ENCODE results near the gene TSPAN16.

The TSPAN16 gene

DNA sequence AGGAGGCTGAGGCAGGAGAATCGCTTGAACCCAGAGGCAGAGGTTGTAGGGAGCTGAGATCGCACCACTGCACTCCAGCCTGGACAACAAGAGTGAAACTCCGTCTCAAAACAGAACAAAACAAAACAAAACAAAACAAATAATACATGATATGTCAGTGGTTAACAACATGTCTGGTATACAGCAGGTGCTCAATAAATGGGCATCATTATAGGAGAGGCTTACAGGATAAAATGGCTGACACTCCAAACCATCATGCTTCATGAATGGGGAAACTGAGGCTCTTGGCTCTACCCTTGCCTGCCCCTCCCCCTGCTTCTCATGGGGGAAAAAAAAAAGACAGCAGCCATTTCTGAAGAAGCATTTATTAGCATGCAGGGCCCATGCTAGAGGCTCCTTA lies 46.5 kb downstream of the TSPAN16 start:
- Histone ChIP-seq H3K4me2 (ENCODE audit: low read depth, low read length) (no peak overlapping the region), H4K20me1 (ENCODE audit: insufficient read depth, low read length) (no peaks in the 10 kb centered on the region), H3K4me3 (ENCODE audit: low read length) (no peak overlapping the region), H3K9me2 (replicated peaks; ENCODE audit: insufficient read depth, low read length) (no peaks in the 10 kb centered on the region), H3K4me1 (ENCODE audit: low read length) (peaks cover 9% of the 10 kb centered on the region; the same call in 1 of the 2 replicates), H2AFZ (ENCODE audit: low read length) (no peak overlapping the region), H3K27ac (ENCODE audit: low read length) (no peak overlapping the region), H3K9me3 (replicated peaks; ENCODE audit: insufficient read depth, low read length) (no peaks in the 10 kb centered on the region), H3K9ac (ENCODE audit: low read length) (no peak overlapping the region), H3K36me3 (replicated peaks; ENCODE audit: insufficient read depth, low read length) (no peaks in the 10 kb centered on the region), H3F3A (ENCODE audit: insufficient read depth, low read length) (peaks cover 6% of the 10 kb centered on the region; the same call in 1 of the 2 replicates), H3K79me2 (ENCODE audit: low read length) (no peaks in the 10 kb centered on the region), H3K27me3 (replicated peaks; ENCODE audit: insufficient read depth, low read length) (no peaks in the 10 kb centered on the region)
- TF ChIP-seq, protein P1, sequence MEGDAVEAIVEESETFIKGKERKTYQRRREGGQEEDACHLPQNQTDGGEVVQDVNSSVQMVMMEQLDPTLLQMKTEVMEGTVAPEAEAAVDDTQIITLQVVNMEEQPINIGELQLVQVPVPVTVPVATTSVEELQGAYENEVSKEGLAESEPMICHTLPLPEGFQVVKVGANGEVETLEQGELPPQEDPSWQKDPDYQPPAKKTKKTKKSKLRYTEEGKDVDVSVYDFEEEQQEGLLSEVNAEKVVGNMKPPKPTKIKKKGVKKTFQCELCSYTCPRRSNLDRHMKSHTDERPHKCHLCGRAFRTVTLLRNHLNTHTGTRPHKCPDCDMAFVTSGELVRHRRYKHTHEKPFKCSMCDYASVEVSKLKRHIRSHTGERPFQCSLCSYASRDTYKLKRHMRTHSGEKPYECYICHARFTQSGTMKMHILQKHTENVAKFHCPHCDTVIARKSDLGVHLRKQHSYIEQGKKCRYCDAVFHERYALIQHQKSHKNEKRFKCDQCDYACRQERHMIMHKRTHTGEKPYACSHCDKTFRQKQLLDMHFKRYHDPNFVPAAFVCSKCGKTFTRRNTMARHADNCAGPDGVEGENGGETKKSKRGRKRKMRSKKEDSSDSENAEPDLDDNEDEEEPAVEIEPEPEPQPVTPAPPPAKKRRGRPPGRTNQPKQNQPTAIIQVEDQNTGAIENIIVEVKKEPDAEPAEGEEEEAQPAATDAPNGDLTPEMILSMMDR (IDR thresholded peaks at IDR 0.05; ENCODE audit: low read length): no peak
- TF ChIP-seq EZH2 (optimal IDR thresholded peaks at IDR 0.05; ENCODE audit: low read depth, low read length): no peak
- TF ChIP-seq EZH2phosphoT487 (IDR thresholded peaks at IDR 0.05; ENCODE audit: low read length): no peak
- no peak for DNase-seq

DNA sequence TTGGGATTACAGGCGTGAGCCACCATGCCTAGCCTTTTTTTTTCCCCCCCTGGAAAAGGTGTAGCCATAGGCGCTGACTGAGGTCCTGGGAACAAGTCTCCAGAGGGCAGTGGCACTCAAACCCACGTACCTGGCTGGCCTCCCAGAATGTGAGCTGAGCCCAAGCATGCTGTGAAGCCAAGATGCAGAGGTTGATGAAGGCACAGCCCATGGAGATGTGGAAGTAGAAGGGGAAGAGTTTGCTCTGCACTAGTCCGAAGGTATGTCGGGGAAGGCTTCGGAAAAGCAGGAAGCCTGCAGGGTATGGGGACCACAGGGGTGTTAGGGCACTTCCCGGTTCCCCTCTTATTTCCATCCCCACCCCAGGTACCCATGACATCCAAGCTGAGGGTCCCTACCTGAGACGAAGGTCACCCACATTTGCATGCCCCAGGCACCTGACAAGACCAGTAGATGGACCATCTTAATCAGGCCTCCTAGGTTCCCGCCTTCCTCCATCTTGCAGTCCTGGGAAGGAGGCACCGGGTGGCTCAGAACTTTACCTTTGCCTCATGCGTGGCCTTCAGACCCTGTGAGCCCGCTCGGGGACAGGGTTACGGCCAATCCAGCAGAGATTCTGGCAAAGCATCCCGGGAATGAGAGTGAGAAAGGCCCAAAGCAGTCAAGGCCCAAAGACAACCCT lies 49.3 kb downstream of the TSPAN16 start:
- DNase-seq: no peak
- peak overlapping the region; percentile 82 for H3K4me2 ChIP-seq (ENCODE audit: low read depth, low read length)
- no peaks in the 10 kb centered on the region for H4K20me1 ChIP-seq (ENCODE audit: insufficient read depth, low read length)
- H3K4me3 ChIP-seq (ENCODE audit: low read length): peak overlapping the region; percentile 84
- H3K27me3 ChIP-seq (replicated peaks; ENCODE audit: insufficient read depth, low read length): no peaks in the 10 kb centered on the region
- H3K4me1 ChIP-seq (ENCODE audit: low read length): 0 out of 2 replicates have a peak, but pooled peaks cover 4% of the 10 kb centered on the region
- H3K36me3 ChIP-seq (replicated peaks; ENCODE audit: insufficient read depth, low read length): no peaks in the 10 kb centered on the region
- H3K27ac ChIP-seq (ENCODE audit: low read length): no peak overlapping the region
- H3K9ac ChIP-seq (ENCODE audit: low read length): peak overlapping the region; percentile 67; the same call in 1 of the 2 replicates
- H2AFZ ChIP-seq (ENCODE audit: low read length): peak overlapping the region; percentile 93
- H3K79me2 ChIP-seq (ENCODE audit: low read length): no peaks in the 10 kb centered on the region
- TF ChIP-seq EZH2 (optimal IDR thresholded peaks at IDR 0.05; ENCODE audit: low read depth, low read length) (no peak), EZH2phosphoT487 (IDR thresholded peaks at IDR 0.05; ENCODE audit: low read length) (no peak)
- TF ChIP-seq, protein P1 (IDR thresholded peaks at IDR 0.05; ENCODE audit: low read length): no peak
- peaks cover 6% of the 10 kb centered on the region; the same call in 1 of the 2 replicates for H3F3A ChIP-seq (ENCODE audit: insufficient read depth, low read length)
- H3K9me3 ChIP-seq (replicated peaks; ENCODE audit: insufficient read depth, low read length): no peaks in the 10 kb centered on the region
- no peaks in the 10 kb centered on the region for H3K9me2 ChIP-seq (replicated peaks; ENCODE audit: insufficient read depth, low read length)

DNA sequence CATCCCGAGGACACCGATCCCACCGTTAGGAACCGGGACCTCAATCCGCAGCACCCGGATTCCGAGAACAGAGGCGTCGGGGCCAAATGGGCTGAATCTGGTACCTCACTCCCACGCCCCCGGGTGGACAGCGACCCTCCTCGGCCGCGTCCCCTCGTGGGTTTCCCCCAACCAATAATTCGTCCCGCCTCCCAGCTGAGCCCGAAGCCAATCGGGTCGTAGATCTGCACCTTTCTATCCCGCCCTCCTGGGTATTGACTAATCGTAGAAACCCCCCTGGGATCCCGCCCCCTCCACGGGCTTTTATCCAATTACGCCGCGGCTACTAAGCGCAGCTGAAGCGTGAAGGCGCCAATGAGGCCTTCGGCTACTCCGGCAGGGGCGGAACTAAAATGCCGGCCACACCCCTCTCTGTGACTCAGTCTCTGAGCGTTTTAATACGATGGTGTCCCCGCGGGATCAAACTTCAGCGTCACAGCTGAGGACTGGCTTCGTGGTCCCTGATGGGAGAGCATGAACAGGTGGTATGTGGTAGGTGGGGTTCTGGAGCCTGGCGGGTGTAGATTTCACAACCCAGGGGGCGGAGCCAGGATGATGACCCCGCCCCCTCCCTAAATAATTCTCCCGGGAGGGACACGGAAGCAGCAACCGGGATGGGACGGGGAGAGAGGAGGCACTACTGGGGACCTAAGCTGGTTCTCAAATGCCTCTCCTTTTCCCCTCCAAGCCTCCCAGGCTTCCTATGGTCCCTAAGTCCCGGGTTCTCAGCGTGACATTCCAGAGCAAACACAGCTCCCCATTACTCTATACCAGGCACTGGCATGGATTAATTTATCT lies 50.4 kb downstream of the TSPAN16 start, which contains the start of the genes CCDC159 and TMEM205:
Gene CCDC159 (plus strand): TSS at position 416 of the 837 bp plus-strand sequence. CDS start 88 bp downstream, at position 504.
Gene TMEM205 (minus strand): TSS at position 165 of the 837 bp plus-strand sequence. CDS start 649 bp downstream, outside the sequence.
- Histone ChIP-seq H3F3A (ENCODE audit: insufficient read depth, low read length) (peaks cover 6% of the 10 kb centered on the region; the same call in 1 of the 2 replicates), H4K20me1 (ENCODE audit: insufficient read depth, low read length) (no peaks in the 10 kb centered on the region), H3K9me3 (replicated peaks; ENCODE audit: insufficient read depth, low read length) (no peaks in the 10 kb centered on the region), H3K36me3 (replicated peaks; ENCODE audit: insufficient read depth, low read length) (no peaks in the 10 kb centered on the region), H3K9me2 (replicated peaks; ENCODE audit: insufficient read depth, low read length) (no peaks in the 10 kb centered on the region), H3K4me1 (ENCODE audit: low read length) (0 out of 2 replicates have a peak, but pooled peaks cover 4% of the 10 kb centered on the region), H3K27ac (ENCODE audit: low read length) (no peak within 1 kb of the TSS), H3K4me3 (ENCODE audit: low read length) (peak within 1 kb of the TSS; percentile 84), H2AFZ (ENCODE audit: low read length) (peak within 1 kb of the TSS; percentile 96), H3K79me2 (ENCODE audit: low read length) (no peaks in the 10 kb centered on the region), H3K27me3 (replicated peaks; ENCODE audit: insufficient read depth, low read length) (no peaks in the 10 kb centered on the region), H3K4me2 (ENCODE audit: low read depth, low read length) (peak within 1 kb of the TSS; percentile 82), H3K9ac (ENCODE audit: low read length) (peak within 1 kb of the TSS; percentile 67; the same call in 1 of the 2 replicates)
- DNase-seq: peak; percentile 99
- no peak for TF ChIP-seq EZH2phosphoT487 (IDR thresholded peaks at IDR 0.05; ENCODE audit: low read length)
- TF ChIP-seq EZH2 (optimal IDR thresholded peaks at IDR 0.05; ENCODE audit: low read depth, low read length): no peak
- TF ChIP-seq, protein P1 (IDR thresholded peaks at IDR 0.05; ENCODE audit: low read length): no peak

Data from MM.1S (cell line).